Activated gamma-delta T cell treated with Interleukin-2 at 50 U/mL for 16 hours (primary cell): Measurements from ENCODE around the gene RNF213.

ENCODE experiments used
- DNase-seq: peaks from one replicate; pipeline ENCODE4 v3.0.0-alpha.2; 2020

Gene RNF213

GRCh38 chr17:80353718-80354275 is 93.1 kb downstream of the RNF213 start:
- no peak for DNase-seq

GRCh38 chr17:80354336-80354735 is 93.7 kb downstream of the RNF213 start:
- DNase-seq = no peak

- DNase-seq = no peak
These were observed 95.7 kb downstream of the RNF213 start for GRCh38 chr17:80356231-80356856.

- no peak for DNase-seq
These were observed 97.5 kb downstream of the RNF213 start for GRCh38 chr17:80358131-80358530.

DNA sequence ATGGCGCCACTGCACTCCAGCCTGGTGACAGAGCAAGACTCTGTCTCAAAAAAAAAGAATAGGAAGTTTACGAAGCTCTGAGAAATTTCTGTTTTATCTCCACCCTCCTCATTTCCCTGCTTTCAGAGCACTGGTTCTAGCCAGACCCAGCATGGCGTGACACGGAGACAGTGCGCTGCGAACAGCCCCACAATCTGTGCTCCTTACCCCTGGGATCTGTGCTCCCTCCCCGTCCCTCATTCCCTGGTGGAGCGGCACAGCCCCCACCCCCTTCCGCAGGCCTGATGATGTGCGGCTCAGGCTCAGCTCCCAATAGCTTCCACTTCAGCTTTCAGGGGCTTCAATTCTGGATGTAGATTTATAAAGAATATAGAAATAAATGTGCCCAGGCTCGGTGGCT is 98.2 kb downstream of the RNF213 start:
- DNase-seq = no peak

DNA sequence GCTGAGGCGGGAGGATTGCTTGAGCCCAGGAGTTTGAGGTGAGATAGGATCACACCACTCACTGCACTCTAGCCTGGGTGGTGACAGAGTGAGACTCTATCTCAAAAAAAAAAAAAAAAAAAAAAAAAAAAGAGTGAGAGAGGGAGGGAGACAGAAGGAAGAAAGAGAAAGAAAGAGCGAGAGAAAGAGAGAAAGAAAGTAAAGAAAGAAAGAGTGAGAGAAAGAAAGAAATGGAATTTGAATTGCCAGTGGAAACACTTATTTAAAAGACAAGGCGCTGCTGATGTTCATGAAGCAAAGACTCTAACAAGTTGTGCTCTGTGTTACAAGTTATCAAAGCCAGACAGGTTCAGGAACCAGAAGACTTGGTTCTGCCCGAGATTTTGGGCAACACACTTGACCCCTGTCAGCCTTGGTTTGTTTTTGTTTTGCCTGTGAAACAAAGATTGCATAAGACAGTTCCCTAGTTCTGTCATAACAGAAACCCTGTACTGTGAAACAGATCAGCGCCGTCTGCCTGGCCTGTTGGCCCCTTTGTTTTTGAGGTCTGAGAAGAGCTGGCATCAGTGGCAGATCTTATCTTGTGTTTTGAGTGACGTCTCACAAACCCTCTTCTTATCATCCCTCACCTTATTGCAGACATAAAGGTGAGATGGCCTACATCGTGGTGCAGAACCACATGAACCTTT is 98.9 kb downstream of the RNF213 start:
- DNase-seq = no peak

GRCh38 chr17:80360396-80360795 is 99.7 kb downstream of the RNF213 start:
- DNase-seq = no peak

DNA sequence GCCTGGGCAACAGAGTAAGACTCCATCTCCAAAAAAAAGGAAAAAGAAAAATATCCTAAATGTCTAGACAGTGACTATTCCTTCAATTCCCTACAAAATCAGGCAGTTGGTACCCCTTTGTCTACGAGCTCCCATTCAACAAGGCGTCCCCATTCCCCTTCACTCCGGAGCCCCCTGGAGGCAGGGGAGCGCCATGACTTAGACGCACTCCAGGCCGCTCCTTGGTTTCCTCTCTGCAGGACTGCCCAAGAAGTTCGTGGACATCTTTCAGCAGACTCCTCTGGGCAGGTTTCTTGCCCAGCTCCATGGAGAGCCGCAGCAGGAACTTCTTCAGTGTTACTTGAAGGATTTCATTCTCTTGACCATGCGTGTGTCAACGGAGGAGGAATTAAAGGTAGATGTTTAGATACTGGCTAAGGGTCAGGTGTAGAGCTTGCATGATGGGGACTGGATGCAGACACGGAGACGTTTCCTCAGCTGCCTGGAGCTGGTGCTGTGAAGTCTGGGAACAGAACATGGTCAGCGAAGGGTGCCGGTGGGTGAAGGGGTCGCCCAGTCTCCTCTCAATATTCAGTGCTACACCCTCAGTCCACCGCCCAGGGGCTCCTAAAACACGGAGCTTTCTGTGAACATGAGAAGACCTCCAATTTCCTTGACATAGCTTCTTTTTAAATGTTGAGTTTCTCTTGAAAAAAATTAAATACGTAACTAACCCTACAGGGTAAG is 101.0 kb downstream of the RNF213 start:
- DNase-seq = no peak

- DNase-seq = no peak
These were observed 101.9 kb downstream of the RNF213 start for GRCh38 chr17:80362428-80363119.

- DNase-seq = no peak
These were observed 102.5 kb downstream of the RNF213 start for GRCh38 chr17:80363120-80363515.

DNA sequence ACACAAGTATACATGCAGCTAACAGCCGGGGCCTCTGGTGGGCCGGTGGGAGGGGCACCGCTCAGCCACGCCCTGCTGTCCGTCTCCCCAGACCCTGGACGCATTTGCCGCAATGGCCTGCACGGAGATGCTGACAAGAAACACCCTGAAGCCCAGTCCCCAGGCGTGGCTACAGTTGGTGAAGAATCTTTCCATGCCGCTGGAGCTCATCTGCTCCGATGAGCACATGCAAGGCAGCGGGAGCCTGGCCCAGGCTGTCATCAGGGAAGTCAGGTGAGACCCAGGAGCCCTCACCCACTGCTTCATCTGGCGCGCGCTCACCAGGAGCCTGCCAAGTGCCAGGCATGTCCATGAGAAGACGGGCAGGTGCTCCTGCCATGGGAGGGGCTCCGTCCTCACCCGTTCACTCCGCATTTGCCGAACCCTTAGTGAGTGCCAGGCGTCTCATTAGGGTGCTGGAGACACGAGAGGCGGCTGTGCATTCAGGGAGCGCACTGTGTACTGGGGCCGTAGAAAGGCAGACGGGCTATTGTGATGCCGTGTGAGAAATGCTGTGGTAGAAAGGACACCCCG is 103.0 kb downstream of the RNF213 start:
- no peak for DNase-seq

GRCh38 chr17:80364091-80364691 is 103.5 kb downstream of the RNF213 start:
- DNase-seq = no peak

GRCh38 chr17:80365001-80365965 is 104.6 kb downstream of the RNF213 start:
- DNase-seq = no peak

GRCh38 chr17:80365983-80366382 is 105.3 kb downstream of the RNF213 start:
- DNase-seq = no peak

- DNase-seq = no peak
These were observed 106.9 kb downstream of the RNF213 start for GRCh38 chr17:80367503-80367902.

DNA sequence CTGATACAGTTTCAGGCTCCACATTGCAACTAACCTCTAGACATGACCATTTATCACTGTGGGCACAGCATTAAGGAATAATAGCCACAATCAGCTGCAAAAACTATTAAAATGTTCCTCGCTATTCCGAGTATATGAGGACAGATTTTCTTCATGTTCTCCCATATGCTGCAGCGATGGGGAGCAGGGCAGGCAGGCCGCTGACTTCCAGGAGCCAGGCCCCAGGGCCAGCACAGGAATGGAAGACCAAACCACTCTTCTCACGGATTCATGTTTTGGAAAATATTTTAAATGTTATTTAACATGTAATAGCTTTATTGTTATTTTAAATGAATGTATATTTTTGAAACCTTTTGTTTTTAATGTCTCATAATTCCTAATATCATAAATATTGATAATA is 110.5 kb downstream of the RNF213 start:
- DNase-seq = no peak

GRCh38 chr17:80372456-80372855 is 111.8 kb downstream of the RNF213 start:
- no peak for DNase-seq

DNA sequence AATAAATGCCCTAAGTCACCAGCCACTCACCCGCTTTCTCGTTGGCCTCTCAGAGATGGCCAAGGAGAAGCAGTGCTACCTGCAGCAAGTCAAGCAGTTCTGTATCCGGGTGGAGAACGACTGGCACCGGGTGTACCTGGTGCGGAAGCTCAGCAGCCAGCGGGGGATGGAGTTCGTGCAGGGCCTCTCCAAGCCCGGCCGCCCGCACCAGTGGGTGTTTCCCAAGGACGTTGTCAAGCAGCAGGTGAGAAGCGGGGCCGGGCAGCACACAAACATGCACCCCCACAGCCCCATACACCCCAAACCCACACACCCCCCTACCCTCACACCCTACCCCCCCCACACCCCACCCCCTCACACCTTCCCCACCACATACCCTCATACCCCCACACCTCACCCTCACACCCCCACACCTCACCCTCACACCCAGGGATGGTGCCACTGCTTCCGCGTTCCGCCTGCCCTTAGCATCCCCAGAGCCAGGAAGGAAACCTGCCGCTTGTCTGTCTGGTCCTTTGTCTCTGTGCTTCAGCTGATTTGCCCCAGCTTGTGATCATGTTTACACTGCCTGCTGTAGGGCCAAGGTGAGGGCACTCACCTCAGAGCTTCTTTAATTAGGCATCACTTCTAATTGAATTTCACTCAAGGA is 112.4 kb downstream of the RNF213 start:
- no peak for DNase-seq

DNA sequence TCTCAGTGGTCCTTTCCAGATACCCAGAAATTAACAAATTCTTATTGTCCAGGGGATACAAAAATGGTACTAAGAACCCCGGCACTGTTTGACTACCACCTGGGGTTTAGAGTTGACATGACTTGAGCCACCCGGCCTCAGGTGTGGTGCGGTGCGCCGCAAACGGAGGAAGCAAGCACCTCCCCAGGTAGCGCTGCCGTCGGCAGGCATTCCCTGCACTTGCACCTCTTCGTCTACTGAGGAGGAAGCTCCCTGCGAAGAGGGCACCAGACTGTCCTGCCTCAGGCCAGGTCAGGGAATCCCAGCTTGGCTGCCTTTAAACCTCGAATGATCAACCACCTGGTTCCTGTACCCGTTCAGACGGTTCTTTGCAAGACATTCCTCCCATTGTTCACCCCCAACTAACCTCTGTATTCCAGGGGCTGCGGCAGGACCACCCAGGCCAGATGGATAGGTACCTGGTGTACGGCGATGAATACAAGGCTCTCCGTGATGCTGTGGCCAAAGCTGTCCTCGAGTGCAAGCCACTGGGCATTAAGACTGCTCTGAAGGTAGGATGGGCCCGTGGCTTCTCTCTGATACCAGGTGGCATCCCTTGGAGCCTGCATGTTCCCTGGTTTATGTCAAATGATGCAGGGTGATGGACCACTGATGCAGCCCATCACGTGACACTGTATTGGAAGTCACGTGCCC is 113.5 kb downstream of the RNF213 start:
- DNase-seq = no peak
